Measurements from ENCODE around the gene PIP5K1A.

Gene PIP5K1A

DNA sequence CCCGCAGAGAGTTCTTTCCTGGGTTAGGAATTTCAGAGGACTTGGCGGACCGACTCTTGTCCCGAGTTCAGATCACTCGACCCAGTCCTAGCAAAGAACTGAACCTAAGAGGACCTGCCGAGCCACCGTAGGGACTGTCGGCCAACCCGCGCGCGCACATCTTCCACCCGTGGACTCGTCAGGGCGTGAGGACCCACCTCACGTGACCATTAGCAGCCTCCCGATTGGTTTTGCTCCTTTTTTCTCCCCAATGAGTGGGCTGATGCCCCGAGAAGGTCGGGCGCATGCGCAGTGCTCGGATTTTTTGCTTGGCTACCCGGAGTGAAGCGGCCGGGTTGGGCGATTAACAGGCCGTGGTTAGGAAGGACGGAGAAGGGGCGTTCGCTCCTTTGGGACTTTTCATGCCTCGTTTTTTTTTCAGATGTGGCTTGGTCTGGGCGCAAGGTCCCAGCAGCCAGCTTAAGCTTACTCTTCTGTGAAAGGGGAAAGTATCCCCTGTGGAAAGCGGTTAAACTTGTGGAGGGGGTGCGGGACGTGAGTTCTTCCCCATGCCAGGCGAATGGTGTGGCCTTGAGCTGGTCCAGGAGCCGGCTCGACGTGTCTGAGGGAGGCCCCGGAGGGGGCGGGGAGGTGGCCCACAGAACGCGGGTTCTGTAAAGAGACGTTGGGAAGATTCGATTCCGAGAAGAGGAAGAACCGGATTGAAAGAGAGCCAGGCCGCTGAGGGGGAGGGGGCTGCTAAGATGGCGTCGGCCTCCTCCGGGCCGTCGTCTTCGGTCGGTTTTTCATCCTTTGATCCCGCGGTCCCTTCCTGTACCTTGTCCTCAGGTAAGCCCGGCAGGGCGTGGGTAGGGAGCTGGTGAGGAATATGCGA is at the start of gene PIP5K1A:
Gene PIP5K1A, plus strand, starts transcription at position 299 of the 874 bp plus-strand sequence. Its CDS starts 445 bp downstream, at position 744.
- peak; percentile 99 for DNase-seq (ENCODE audit: low spot score)
- H3K27ac ChIP-seq, result peak within 1 kb of the TSS; percentile 98
- CTCF ChIA-PET, result interaction anchor here (0.5 to 0.6 kb wide), 3 partner anchors 54 to 192 kb away, joined by 3 to 4 read pairs (median 3); partner anchors contain the start of gene MINDY1
- no peak for TF ChIP-seq CTCF (conservative IDR thresholded peaks at IDR 0.05; ENCODE audit: low read depth)
- POLR2A ChIA-PET (ENCODE audit: low non-redundant PET), result interaction anchor here (0.6 kb wide), 1 partner anchor 62 kb away, joined by 5 read pairs; no protein-coding TSS in a partner anchor

DNA sequence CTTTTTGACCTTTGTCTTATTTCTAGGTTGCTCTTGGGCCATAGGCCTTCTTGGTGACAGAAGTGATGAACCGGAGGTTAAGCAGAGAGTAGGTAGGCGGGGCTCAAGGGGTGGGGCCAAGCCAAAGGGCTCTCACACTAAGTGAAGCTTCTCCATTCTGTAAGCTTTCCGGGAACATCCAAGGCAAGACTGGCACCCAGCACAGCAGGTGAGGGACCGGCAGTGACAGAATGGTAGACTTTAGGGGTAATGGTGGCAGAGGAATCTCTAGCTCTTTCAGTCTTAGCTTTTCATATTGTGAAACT is 41.9 kb upstream of the PIP5K1A start, which contains the start of gene TNFAIP8L2:
Gene TNFAIP8L2, plus strand, starts transcription at position 135 of the 305 bp plus-strand sequence. CDS start 2,049 bp downstream, outside the sequence.
- no peak for DNase-seq (ENCODE audit: low spot score)
- ChIA-PET POLR2A (ENCODE audit: low non-redundant PET) (interaction anchor here (0.5 to 0.6 kb wide), 2 partner anchors 60 to 107 kb away, joined by 4 to 5 read pairs; no protein-coding TSS in a partner anchor), CTCF (interaction anchor here (0.6 to 1.2 kb wide), 3 partner anchors 55 to 59 kb away, joined by 3 to 7 read pairs (median 6); no protein-coding TSS in a partner anchor)
- no peak for TF ChIP-seq CTCF (conservative IDR thresholded peaks at IDR 0.05; ENCODE audit: low read depth)
- H3K27ac ChIP-seq, result peak within 1 kb of the TSS; percentile 15

GRCh38 chr1:151157067-151157531 is 41.3 kb upstream of the PIP5K1A start:
- POLR2A ChIA-PET (ENCODE audit: low non-redundant PET), result interaction anchor here (0.5 kb wide), 1 partner anchor 61 kb away, joined by 4 read pairs; no protein-coding TSS in a partner anchor
- DNase-seq (ENCODE audit: low spot score), result no peak
- H3K27ac ChIP-seq, result peak overlapping the region; percentile 15; the same call in 1 of the 2 replicates

DNA sequence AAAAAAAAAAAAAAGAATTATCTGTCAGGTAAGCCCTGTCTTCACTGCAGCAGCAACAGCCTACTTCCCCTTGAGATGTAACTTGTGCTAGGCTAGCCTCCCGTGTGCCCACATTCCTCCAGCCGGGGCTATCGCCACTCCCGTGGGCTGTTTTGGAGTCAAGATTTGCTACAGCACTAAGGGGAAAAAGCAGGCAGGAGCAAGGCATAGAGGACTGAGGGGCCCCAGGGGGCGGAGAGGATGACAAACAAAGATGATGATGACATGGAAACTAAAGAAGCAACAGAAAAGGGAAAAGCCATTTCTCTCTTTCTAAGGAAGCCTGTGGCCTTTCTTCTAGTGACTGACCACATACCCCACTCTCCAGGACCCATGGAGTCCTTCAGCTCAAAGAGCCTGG is 40.0 kb upstream of the PIP5K1A start:
- no peak for DNase-seq (ENCODE audit: low spot score)
- no peak for TF ChIP-seq CTCF (conservative IDR thresholded peaks at IDR 0.05; ENCODE audit: low read depth)
- ChIA-PET POLR2A (ENCODE audit: low non-redundant PET) (no interaction called here), CTCF (interaction anchor here (0.6 to 0.7 kb wide), 3 partner anchors 15 to 1144 kb away, joined by 3 read pairs; partner anchors contain the start of gene GABPB2)
- H3K27ac ChIP-seq, result no peak overlapping the region

More at GRCh38 chr1:151157067-151157531, 41.3 kb upstream of the PIP5K1A start:
- CTCF ChIA-PET, result interaction anchor here (0.6 to 1.2 kb wide), 3 partner anchors 45 to 60 kb away, joined by 3 to 7 read pairs (median 6); no protein-coding TSS in a partner anchor
- TF ChIP-seq CTCF (conservative IDR thresholded peaks at IDR 0.05; ENCODE audit: low read depth), result no peak

GRCh38 chr1:151158751-151159251 is 39.6 kb upstream of the PIP5K1A start:
- no peak overlapping the region for H3K27ac ChIP-seq
- ChIA-PET POLR2A (ENCODE audit: low non-redundant PET) (no interaction called here), CTCF (no interaction called here)
- DNase-seq (ENCODE audit: low spot score), result no peak
- no peak for TF ChIP-seq CTCF (conservative IDR thresholded peaks at IDR 0.05; ENCODE audit: low read depth)

DNA sequence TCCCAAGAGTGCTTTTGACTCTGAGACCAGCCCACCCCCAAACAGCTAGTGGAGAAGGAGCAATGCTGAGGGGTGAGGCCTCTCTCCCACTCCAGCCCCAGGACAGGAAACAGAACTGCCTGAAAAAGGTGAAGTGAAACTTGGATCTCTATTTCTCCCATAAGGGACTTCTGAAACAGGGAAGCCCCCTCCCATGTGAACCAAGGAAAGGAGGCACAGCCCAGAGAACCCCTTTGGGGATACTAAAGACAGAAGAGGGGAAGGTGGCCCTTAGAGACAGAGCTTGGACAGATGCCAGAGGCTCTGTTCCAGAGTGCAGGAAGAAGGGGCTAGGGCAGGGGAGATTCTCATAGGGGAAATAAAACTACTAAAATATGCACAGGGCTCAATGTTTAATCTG is 39.0 kb upstream of the PIP5K1A start:
- no peak for DNase-seq (ENCODE audit: low spot score)
- ChIA-PET POLR2A (ENCODE audit: low non-redundant PET) (no interaction called here), CTCF (interaction anchor here (0.6 kb wide), 2 partner anchors 97 to 154 kb away, joined by 3 to 7 read pairs; no protein-coding TSS in a partner anchor)
- H3K27ac ChIP-seq, result no peak overlapping the region
- no peak for TF ChIP-seq CTCF (conservative IDR thresholded peaks at IDR 0.05; ENCODE audit: low read depth)

All from RWPE1 (cell line).